Measurements from ENCODE around the gene TMTC2.

GRCh38 chr12:83046019-83046418 lies 359.3 kb downstream of the TMTC2 start:
- TF ChIP-seq EZH2 (IDR thresholded peaks at IDR 0.05) (no peak), POLR2AphosphoS5 (IDR thresholded peaks at IDR 0.05; ENCODE audit: borderline replicate concordance, low read depth, low read length) (no peak)

Data from SK-N-MC (cell line).